Jurkat, Clone E6-1 (cell line): Measurements from ENCODE around the gene FLNC. TPM values are rescaled to one million over a fixed set of nuclear protein-coding genes. Genes with fewer than 3 reads are reported as not detected.

Experiments used
- DNase-seq: peaks from one replicate; pipeline ENCODE4 v3.0.0-alpha.2; 2011; ENCODE audit warnings: low read depth, low spot score
- H3K4me3 ChIP-seq: 2 replicates; pipeline ENCODE4 v1.5.1; 2011; ENCODE audit warnings: mild to moderate bottlenecking, low read length, control low read depth, moderate library complexity
- polyA plus RNA-seq: library from polyadenylated mRNA; unstranded; fragments of >200 nt; gene quantifications from one replicate; pipeline ENCODE4 v1.2.1, GENCODE V29; 2012; ENCODE audit warnings: missing spikeins; ENCODE audit not compliant: insufficient read length, insufficient read depth

Gene FLNC, protein sequence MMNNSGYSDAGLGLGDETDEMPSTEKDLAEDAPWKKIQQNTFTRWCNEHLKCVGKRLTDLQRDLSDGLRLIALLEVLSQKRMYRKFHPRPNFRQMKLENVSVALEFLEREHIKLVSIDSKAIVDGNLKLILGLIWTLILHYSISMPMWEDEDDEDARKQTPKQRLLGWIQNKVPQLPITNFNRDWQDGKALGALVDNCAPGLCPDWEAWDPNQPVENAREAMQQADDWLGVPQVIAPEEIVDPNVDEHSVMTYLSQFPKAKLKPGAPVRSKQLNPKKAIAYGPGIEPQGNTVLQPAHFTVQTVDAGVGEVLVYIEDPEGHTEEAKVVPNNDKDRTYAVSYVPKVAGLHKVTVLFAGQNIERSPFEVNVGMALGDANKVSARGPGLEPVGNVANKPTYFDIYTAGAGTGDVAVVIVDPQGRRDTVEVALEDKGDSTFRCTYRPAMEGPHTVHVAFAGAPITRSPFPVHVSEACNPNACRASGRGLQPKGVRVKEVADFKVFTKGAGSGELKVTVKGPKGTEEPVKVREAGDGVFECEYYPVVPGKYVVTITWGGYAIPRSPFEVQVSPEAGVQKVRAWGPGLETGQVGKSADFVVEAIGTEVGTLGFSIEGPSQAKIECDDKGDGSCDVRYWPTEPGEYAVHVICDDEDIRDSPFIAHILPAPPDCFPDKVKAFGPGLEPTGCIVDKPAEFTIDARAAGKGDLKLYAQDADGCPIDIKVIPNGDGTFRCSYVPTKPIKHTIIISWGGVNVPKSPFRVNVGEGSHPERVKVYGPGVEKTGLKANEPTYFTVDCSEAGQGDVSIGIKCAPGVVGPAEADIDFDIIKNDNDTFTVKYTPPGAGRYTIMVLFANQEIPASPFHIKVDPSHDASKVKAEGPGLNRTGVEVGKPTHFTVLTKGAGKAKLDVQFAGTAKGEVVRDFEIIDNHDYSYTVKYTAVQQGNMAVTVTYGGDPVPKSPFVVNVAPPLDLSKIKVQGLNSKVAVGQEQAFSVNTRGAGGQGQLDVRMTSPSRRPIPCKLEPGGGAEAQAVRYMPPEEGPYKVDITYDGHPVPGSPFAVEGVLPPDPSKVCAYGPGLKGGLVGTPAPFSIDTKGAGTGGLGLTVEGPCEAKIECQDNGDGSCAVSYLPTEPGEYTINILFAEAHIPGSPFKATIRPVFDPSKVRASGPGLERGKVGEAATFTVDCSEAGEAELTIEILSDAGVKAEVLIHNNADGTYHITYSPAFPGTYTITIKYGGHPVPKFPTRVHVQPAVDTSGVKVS (N-terminal part only)
- polyA plus RNA-seq = 0.63 TPM

DNA sequence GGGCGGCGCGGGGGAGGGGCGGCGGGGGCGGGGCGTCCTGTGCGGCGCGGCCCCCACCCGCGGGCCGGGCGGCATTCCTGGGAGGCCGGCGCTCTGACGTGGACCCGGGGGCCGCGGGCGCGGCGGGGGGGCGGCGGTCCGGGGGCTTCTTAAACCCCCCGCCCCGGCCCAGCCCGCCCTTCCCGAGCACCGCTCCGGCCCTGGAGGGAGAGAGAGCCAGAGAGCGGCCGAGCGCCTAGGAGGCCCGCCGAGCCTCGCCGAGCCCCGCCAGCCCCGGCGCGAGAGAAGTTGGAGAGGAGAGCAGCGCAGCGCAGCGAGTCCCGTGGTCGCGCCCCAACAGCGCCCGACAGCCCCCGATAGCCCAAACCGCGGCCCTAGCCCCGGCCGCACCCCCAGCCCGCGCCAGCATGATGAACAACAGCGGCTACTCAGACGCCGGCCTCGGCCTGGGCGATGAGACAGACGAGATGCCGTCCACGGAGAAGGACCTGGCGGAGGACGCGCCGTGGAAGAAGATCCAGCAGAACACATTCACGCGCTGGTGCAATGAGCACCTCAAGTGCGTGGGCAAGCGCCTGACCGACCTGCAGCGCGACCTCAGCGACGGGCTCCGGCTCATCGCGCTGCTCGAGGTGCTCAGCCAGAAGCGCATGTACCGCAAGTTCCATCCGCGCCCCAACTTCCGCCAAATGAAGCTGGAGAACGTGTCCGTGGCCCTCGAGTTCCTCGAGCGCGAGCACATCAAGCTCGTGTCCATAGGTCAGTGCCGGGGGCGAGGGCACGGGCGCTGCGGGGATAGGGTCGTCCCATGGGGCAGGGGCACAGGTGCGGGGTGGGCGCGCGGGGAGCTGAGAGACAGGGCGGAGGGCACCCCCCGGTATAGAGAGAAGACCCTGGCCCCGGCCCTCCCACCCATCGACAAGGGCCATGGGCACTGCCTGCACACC is at the start of gene FLNC:
TSS of gene FLNC (plus strand) at position 176 of the 947 bp plus-strand sequence. CDS start at position 408, 232 bp downstream.
- no peak within 1 kb of the TSS for H3K4me3 ChIP-seq
- DNase-seq = no peak

- DNase-seq = no peak
Observed at GRCh38 chr7:128781126-128781525, 49.1 kb upstream of the FLNC start.

DNA sequence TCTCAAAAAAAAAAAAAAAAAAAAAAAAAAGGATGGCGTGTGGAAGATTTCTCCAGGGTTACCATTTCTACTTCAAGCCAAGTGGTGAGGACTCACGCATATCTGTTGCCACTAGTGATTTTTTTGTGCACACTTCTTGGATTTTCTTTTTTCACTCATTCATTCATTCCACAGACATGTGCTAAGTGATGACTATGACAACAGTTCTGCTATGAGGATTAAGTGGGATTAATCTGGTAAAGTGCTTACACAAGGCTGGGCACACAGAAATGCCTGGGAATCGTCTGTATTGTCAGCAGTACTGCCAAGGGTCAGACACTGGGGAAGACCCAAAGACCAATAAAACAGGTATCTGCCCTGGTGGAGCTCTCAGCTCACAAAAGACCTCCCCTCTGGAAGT is 48.4 kb upstream of the FLNC start:
- no peak for DNase-seq
- H3K4me3 ChIP-seq = no peak overlapping the region

More at GRCh38 chr7:128781126-128781525, 49.1 kb upstream of the FLNC start:
- no peak overlapping the region for H3K4me3 ChIP-seq

- H3K4me3 ChIP-seq = no peak overlapping the region
- peak; percentile 14 for DNase-seq
Observed at GRCh38 chr7:128783143-128783861, 46.9 kb upstream of the FLNC start.

GRCh38 chr7:128785738-128786137 is 44.5 kb upstream of the FLNC start:
- DNase-seq = no peak
- no peak overlapping the region for H3K4me3 ChIP-seq

- H3K4me3 ChIP-seq = no peak overlapping the region
- DNase-seq = no peak
Observed at GRCh38 chr7:128788446-128789412, 41.5 kb upstream of the FLNC start.

GRCh38 chr7:128790315-128791041 is 39.7 kb upstream of the FLNC start:
- no peak for DNase-seq

GRCh38 chr7:128791121-128791971 is 38.9 kb upstream of the FLNC start, which contains the start of gene CCDC136:
CCDC136 (plus strand) TSS chr7:128791968; CDS start chr7:128792412, 444 bp downstream.
- DNase-seq = peak; percentile 49
- peak within 1 kb of the TSS; percentile 77 for H3K4me3 ChIP-seq

More at GRCh38 chr7:128790315-128791041, 39.7 kb upstream of the FLNC start:
- peak overlapping the region; percentile 77 for H3K4me3 ChIP-seq

DNA sequence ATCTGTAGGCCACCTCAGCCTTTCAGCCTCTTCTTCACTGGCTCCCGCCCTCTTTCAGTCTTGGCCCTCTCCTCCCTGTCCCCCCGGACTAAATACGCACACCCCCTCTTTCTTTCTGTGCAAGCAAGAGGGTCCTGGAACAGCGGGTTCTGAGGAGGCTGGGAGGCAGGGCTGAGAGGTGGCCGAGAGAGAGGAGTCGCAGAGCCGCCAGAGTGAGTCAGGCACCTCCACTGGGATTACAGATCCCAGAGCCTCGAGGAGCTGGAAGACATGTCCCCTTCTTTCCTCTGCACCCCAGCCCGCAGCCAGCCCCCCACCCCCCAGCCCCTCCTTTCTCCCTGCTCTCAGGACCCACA is 38.3 kb upstream of the FLNC start:
- peak overlapping the region; percentile 77 for H3K4me3 ChIP-seq
- DNase-seq = no peak

GRCh38 chr7:128792471-128793180 is 37.6 kb upstream of the FLNC start:
- H3K4me3 ChIP-seq = peak overlapping the region; percentile 77; the same call in 1 of the 2 replicates
- DNase-seq = peak; percentile 21

- DNase-seq = no peak
- H3K4me3 ChIP-seq = no peak overlapping the region
Observed at GRCh38 chr7:128793181-128793547, 37.0 kb upstream of the FLNC start.

DNA sequence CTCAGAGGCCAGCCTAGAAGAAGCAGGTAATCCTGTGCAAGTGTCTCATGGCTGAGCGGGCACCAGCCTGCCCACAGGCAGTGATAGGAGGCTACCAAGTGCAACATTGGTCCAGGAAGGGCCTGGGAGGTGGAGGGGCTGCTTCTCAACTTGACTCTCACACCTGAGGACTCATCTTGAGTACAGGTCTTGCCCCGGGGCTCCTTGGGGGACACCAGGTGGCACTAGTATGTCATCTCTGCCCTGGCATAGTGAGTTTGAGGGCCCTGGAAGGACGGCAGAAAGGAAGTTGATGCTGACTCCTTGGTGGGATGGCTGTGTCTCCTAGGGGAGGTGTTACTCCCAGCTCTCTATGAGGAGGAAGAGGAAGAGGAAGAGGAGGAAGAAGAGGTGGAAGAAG is 36.2 kb upstream of the FLNC start:
- DNase-seq = no peak

GRCh38 chr7:128794436-128794835 is 35.8 kb upstream of the FLNC start:
- no peak overlapping the region for H3K4me3 ChIP-seq
- DNase-seq = no peak

More for the DNA sequence above, 36.2 kb upstream of the FLNC start:
- no peak overlapping the region for H3K4me3 ChIP-seq

GRCh38 chr7:128795129-128795528 is 35.1 kb upstream of the FLNC start:
- no peak overlapping the region for H3K4me3 ChIP-seq
- no peak for DNase-seq
